Measurements from ENCODE around the gene ATP9B. TPM values are rescaled to one million over a fixed set of nuclear protein-coding genes. Genes with fewer than 3 reads are reported as not detected.
A peak's percentile ranks its signal among the peaks of the same experiment; 100 is the strongest.

The ATP9B gene
- total and polyA plus RNA-seq, 2 experiments from 2014 or later: 8.5 to 12.8 TPM

- in situ Hi-C loops (cut with MboI): no loop called here
- Histone ChIP-seq H4K20me1 (ENCODE audit: insufficient read depth) (no peaks in the 10 kb centered on the region), H3F3A (ENCODE audit: insufficient read depth) (no peaks in the 10 kb centered on the region), H3K36me3 (ENCODE audit: low read depth) (peaks cover 4% of the 10 kb centered on the region; the same call in 1 of the 2 replicates), H3K27ac (no peak overlapping the region), H3K4me1 (ENCODE audit: insufficient read depth) (no peaks in the 10 kb centered on the region), H2AFZ (no peak overlapping the region), H3K79me2 (ENCODE audit: insufficient read depth) (no peaks in the 10 kb centered on the region), H3K9ac (no peak overlapping the region), H3K4me2 (ENCODE audit: unreplicated experiment) (no peak overlapping the region), H3K9me2 (ENCODE audit: insufficient read depth) (no peaks in the 10 kb centered on the region), H3K4me3 (no peak overlapping the region), H3K9me3 (ENCODE audit: low read depth) (no peaks in the 10 kb centered on the region), H3K27me3 (replicated peaks; ENCODE audit: insufficient read depth) (no peaks in the 10 kb centered on the region)
- 89 to 90% methylated on average over 19 of the region's 19 CpGs for WGBS, 2 experiments (ENCODE audit: low coverage in 1 of 2, low lambda C conversion rate in 2 of 2, missing lambda C conversion rate in 2 of 2)
- DNase-seq: no peak
- TF ChIP-seq EZH2phosphoT487 (IDR thresholded peaks at IDR 0.05; ENCODE audit: insufficient read depth, low read depth) (no peak), EZH2 (IDR thresholded peaks at IDR 0.05; ENCODE audit: insufficient read depth, poor library complexity, severe bottlenecking) (no peak)
Measured at GRCh38 chr18:79377187-79377891, 308.1 kb downstream of the ATP9B start.

- Histone ChIP-seq H3K9ac (no peak overlapping the region), H3K4me2 (ENCODE audit: unreplicated experiment) (peak overlapping the region; percentile 12), H3K36me3 (ENCODE audit: low read depth) (peaks cover 4% of the 10 kb centered on the region; the same call in 1 of the 2 replicates), H3K27ac (no peak overlapping the region), H3K4me1 (ENCODE audit: insufficient read depth) (no peaks in the 10 kb centered on the region), H3F3A (ENCODE audit: insufficient read depth) (no peaks in the 10 kb centered on the region), H3K27me3 (replicated peaks; ENCODE audit: insufficient read depth) (no peaks in the 10 kb centered on the region), H3K4me3 (no peak overlapping the region; the same call in 1 of the 2 replicates), H3K9me3 (ENCODE audit: low read depth) (no peaks in the 10 kb centered on the region), H3K9me2 (ENCODE audit: insufficient read depth) (no peaks in the 10 kb centered on the region), H4K20me1 (ENCODE audit: insufficient read depth) (no peaks in the 10 kb centered on the region), H3K79me2 (ENCODE audit: insufficient read depth) (no peaks in the 10 kb centered on the region), H2AFZ (0 out of 2 replicates have a peak overlapping the region, but pooled peaks have one; percentile 15)
- in situ Hi-C loops (cut with MboI): no loop called here
- WGBS, 2 experiments (ENCODE audit: low coverage in 1 of 2, low lambda C conversion rate in 2 of 2, missing lambda C conversion rate in 2 of 2): 40 to 41% methylated on average over 46 to 48 of the region's 48 CpGs
- TF ChIP-seq EZH2 (IDR thresholded peaks at IDR 0.05; ENCODE audit: insufficient read depth, poor library complexity, severe bottlenecking): no peak
- no peak for TF ChIP-seq EZH2phosphoT487 (IDR thresholded peaks at IDR 0.05; ENCODE audit: insufficient read depth, low read depth)
- DNase-seq: peak; percentile 87
Measured at GRCh38 chr18:79378536-79379250, 309.5 kb downstream of the ATP9B start.

GRCh38 chr18:79379251-79379905, 310.2 kb downstream of the ATP9B start:
- Histone ChIP-seq H3K79me2 (ENCODE audit: insufficient read depth) (no peaks in the 10 kb centered on the region), H3K9ac (no peak overlapping the region), H3F3A (ENCODE audit: insufficient read depth) (no peaks in the 10 kb centered on the region), H3K4me1 (ENCODE audit: insufficient read depth) (no peaks in the 10 kb centered on the region), H3K9me2 (ENCODE audit: insufficient read depth) (no peaks in the 10 kb centered on the region), H3K4me3 (no peak overlapping the region; the same call in 1 of the 2 replicates), H3K9me3 (ENCODE audit: low read depth) (no peaks in the 10 kb centered on the region), H3K36me3 (ENCODE audit: low read depth) (peaks cover 4% of the 10 kb centered on the region; the same call in 1 of the 2 replicates), H3K4me2 (ENCODE audit: unreplicated experiment) (peak overlapping the region; percentile 12), H3K27ac (no peak overlapping the region), H3K27me3 (replicated peaks; ENCODE audit: insufficient read depth) (no peaks in the 10 kb centered on the region), H4K20me1 (ENCODE audit: insufficient read depth) (no peaks in the 10 kb centered on the region), H2AFZ (0 out of 2 replicates have a peak overlapping the region, but pooled peaks have one; percentile 15)
- 70 to 73% methylated on average over 22 of the region's 22 CpGs for WGBS, 2 experiments (ENCODE audit: low coverage in 1 of 2, low lambda C conversion rate in 2 of 2, missing lambda C conversion rate in 2 of 2)
- DNase-seq: no peak
- in situ Hi-C loops (cut with MboI): no loop called here
- TF ChIP-seq EZH2phosphoT487 (IDR thresholded peaks at IDR 0.05; ENCODE audit: insufficient read depth, low read depth) (no peak), EZH2 (IDR thresholded peaks at IDR 0.05; ENCODE audit: insufficient read depth, poor library complexity, severe bottlenecking) (no peak)

All from GM23248 (cell line).